Measurements from ENCODE around the gene MKLN1.
"Not testable (repeated sequence)": the region's sequence is repeated elsewhere in the genome, so short reads cannot be mapped to it uniquely, and the experiment has no call there.

Gene MKLN1

GRCh38 chr7:131501422-131501821 lies 173.7 kb downstream of the MKLN1 start:
- DNase-seq (ENCODE audit: low read depth in 2 of 2), result peak in 1 of 2 donors; percentile 36

- no peak for DNase-seq (ENCODE audit: low read depth in 2 of 2)
Measured at GRCh38 chr7:131501930-131502685, 174.4 kb downstream of the MKLN1 start.

- DNase-seq (ENCODE audit: low read depth in 2 of 2), result no peak
Measured at GRCh38 chr7:131502810-131503508, 175.3 kb downstream of the MKLN1 start.

GRCh38 chr7:131503639-131504038 lies 176.0 kb downstream of the MKLN1 start:
- DNase-seq (ENCODE audit: low read depth in 2 of 2), result no peak

GRCh38 chr7:131504157-131504899 lies 176.7 kb downstream of the MKLN1 start:
- no peak for DNase-seq (ENCODE audit: low read depth in 2 of 2)

GRCh38 chr7:131505037-131505620 lies 177.5 kb downstream of the MKLN1 start:
- not testable (repeated sequence) for DNase-seq (ENCODE audit: low read depth in 2 of 2)

- DNase-seq (ENCODE audit: low read depth in 2 of 2), result no peak
Measured at GRCh38 chr7:131505636-131506557, 178.2 kb downstream of the MKLN1 start.

- DNase-seq (ENCODE audit: low read depth in 2 of 2), result no peak
Measured at GRCh38 chr7:131506597-131506996, 178.9 kb downstream of the MKLN1 start.

GRCh38 chr7:131507592-131508331 lies 180.1 kb downstream of the MKLN1 start:
- peak; percentile 72 to 86 for DNase-seq (ENCODE audit: low read depth in 2 of 2)

GRCh38 chr7:131508754-131509486 lies 181.2 kb downstream of the MKLN1 start:
- no peak for DNase-seq (ENCODE audit: low read depth in 2 of 2)

GRCh38 chr7:131509781-131510180 lies 182.1 kb downstream of the MKLN1 start:
- no peak for DNase-seq (ENCODE audit: low read depth in 2 of 2)

GRCh38 chr7:131511071-131511470 lies 183.4 kb downstream of the MKLN1 start:
- no peak for DNase-seq (ENCODE audit: low read depth in 2 of 2)

GRCh38 chr7:131511774-131512535 lies 184.3 kb downstream of the MKLN1 start:
- DNase-seq (ENCODE audit: low read depth in 2 of 2), result no peak

- DNase-seq (ENCODE audit: low read depth in 2 of 2), result peak; percentile 75 to 78
Measured at GRCh38 chr7:131513245-131514061, 185.8 kb downstream of the MKLN1 start.

- DNase-seq (ENCODE audit: low read depth in 2 of 2), result not testable (repeated sequence)
Measured at GRCh38 chr7:131515471-131515870, 187.8 kb downstream of the MKLN1 start.

GRCh38 chr7:131517218-131517923 lies 189.7 kb downstream of the MKLN1 start:
- DNase-seq (ENCODE audit: low read depth in 2 of 2), result no peak

GRCh38 chr7:131518626-131519025 lies 190.9 kb downstream of the MKLN1 start:
- DNase-seq (ENCODE audit: low read depth in 2 of 2), result no peak

All from stimulated activated CD4-positive, alpha-beta T cell treated with anti-CD3 and anti-CD28 coated beads, Interleukin-4, amount 100 ng/mL, for 48 hours (primary cell).